Activated CD4-positive, alpha-beta T cell treated with anti-CD3 and anti-CD28 coated beads, Interleukin-2, Interleukin-6, amounts not matched to agents 100 ng/mL and 50 ng/mL, durations not matched to agents 16 hours and 8 hours (primary cell): ENCODE measurements around the gene SYNM.

Source experiments
- DNase-seq: peaks from one replicate; pipeline ENCODE4 v3.0.0-alpha.2; 2020

Gene SYNM

GRCh38 chr15:99125061-99125891, 20.4 kb downstream of the SYNM start:
- DNase-seq = no peak

- no peak for DNase-seq
These were observed 21.3 kb downstream of the SYNM start for GRCh38 chr15:99126131-99126588.

GRCh38 chr15:99126930-99127329, 22.1 kb downstream of the SYNM start:
- DNase-seq = no peak

GRCh38 chr15:99127773-99128172, 22.9 kb downstream of the SYNM start:
- DNase-seq = no peak

- DNase-seq = no peak
These were observed 23.5 kb downstream of the SYNM start for GRCh38 chr15:99128411-99128810.

GRCh38 chr15:99129644-99130043, 24.8 kb downstream of the SYNM start:
- DNase-seq = no peak

- DNase-seq = no peak
These were observed 25.4 kb downstream of the SYNM start for GRCh38 chr15:99130314-99130713.

GRCh38 chr15:99130765-99131440, 26.0 kb downstream of the SYNM start:
- DNase-seq = no peak

- DNase-seq = no peak
These were observed 26.7 kb downstream of the SYNM start for GRCh38 chr15:99131441-99132023.

- no peak for DNase-seq
These were observed 27.2 kb downstream of the SYNM start for GRCh38 chr15:99132122-99132521.

- DNase-seq = no peak
These were observed 27.9 kb downstream of the SYNM start for GRCh38 chr15:99132634-99133287.

- no peak for DNase-seq
These were observed 29.5 kb downstream of the SYNM start for GRCh38 chr15:99134317-99134821.

- DNase-seq = peak; percentile 52
These were observed 30.3 kb downstream of the SYNM start for GRCh38 chr15:99135194-99135593.

- DNase-seq = no peak
These were observed 32.2 kb downstream of the SYNM start for GRCh38 chr15:99137111-99137546.

- DNase-seq = no peak
These were observed 33.0 kb downstream of the SYNM start for GRCh38 chr15:99137877-99138276.

GRCh38 chr15:99138491-99138982, 33.7 kb downstream of the SYNM start:
- DNase-seq = no peak

- no peak for DNase-seq
These were observed 34.4 kb downstream of the SYNM start for GRCh38 chr15:99139276-99139675.

- DNase-seq = no peak
These were observed 35.7 kb downstream of the SYNM start for GRCh38 chr15:99140590-99140989.

GRCh38 chr15:99141943-99142342, 37.1 kb downstream of the SYNM start:
- DNase-seq = no peak

- DNase-seq = no peak
These were observed 37.7 kb downstream of the SYNM start for GRCh38 chr15:99142562-99142961.

GRCh38 chr15:99143242-99143641, 38.4 kb downstream of the SYNM start:
- no peak for DNase-seq

GRCh38 chr15:99143655-99144610, 39.1 kb downstream of the SYNM start:
- DNase-seq = no peak
